ENCODE results near the gene CACNA2D2. TPM values are rescaled to one million over a fixed set of nuclear protein-coding genes. Genes with fewer than 3 reads are reported as not detected.
A peak's percentile ranks its signal among the peaks of the same experiment; 100 is the strongest.

Gene CACNA2D2
- total and polyA plus RNA-seq, 2 of the 8 experiments (the other 6 are each of a cell fraction or from before 2014, with no cell fraction given) = 14.1 to 25.0 TPM

GRCh38 chr3:50318163-50318562 lies 185.3 kb downstream of the CACNA2D2 start:
- no peak overlapping the region for H3K9ac ChIP-seq (replicated peaks in 1 of 4; ENCODE audit: extremely low read depth in 1 of 4, low read depth in 3 of 4, low read length in 3 of 4)
- H4K8ac ChIP-seq (ENCODE audit: extremely low read depth, insufficient read depth, low read length) = 0 out of 2 replicates have a peak overlapping the region, but pooled peaks have one; percentile 7
- no peak overlapping the region for H3K4me2 ChIP-seq (ENCODE audit: insufficient read depth in 1 of 2, low read depth in 2 of 2, low read length in 2 of 2)
- H3K23ac ChIP-seq (ENCODE audit: insufficient read length) = no peak overlapping the region
- H3K4me3 ChIP-seq (ENCODE audit: extremely low read depth in 1 of 4, insufficient read depth in 2 of 4, low read depth in 3 of 4, low read length in 4 of 4) = no peak overlapping the region
- H2AK5ac ChIP-seq (ENCODE audit: low read depth, low read length) = no peak overlapping the region
- H3K36me3 ChIP-seq (ENCODE audit: control insufficient read depth in 2 of 4, insufficient read depth in 4 of 4, low read length in 3 of 4) = peaks cover 16 to 34% (median 28%) of the 10 kb centered on the region in 4 experiments
- no peak overlapping the region for H3K27ac ChIP-seq (ENCODE audit: low read depth, low read length)
- H4K20me1 ChIP-seq (replicated peaks in 1 of 2; ENCODE audit: control insufficient read depth in 1 of 2, insufficient read depth in 2 of 2, low read length in 2 of 2) = peaks cover 19 to 35% of the 10 kb centered on the region in 2 experiments
- no peak overlapping the region for H4K91ac ChIP-seq (replicated peaks; ENCODE audit: insufficient read length, low read length)
- H3K23me2 ChIP-seq (ENCODE audit: low read depth, low read length) = peaks cover 17% of the 10 kb centered on the region
- no peak overlapping the region for H2AFZ ChIP-seq (ENCODE audit: low read length)
- no peak overlapping the region for H2BK20ac ChIP-seq (ENCODE audit: low read length)
- H3K4me1 ChIP-seq (replicated peaks in 1 of 4; ENCODE audit: control insufficient read depth in 3 of 4, insufficient read depth in 4 of 4, low read length in 3 of 4) = peaks cover 0 to 22% (median 16%) of the 10 kb centered on the region in 4 experiments; a peak in 6 of 7 replicates
- H3K4ac ChIP-seq (replicated peaks; ENCODE audit: insufficient read length, low read depth, low read length) = no peak overlapping the region
- H2BK120ac ChIP-seq (replicated peaks; ENCODE audit: low read depth, low read length) = no peak overlapping the region
- H3K14ac ChIP-seq (ENCODE audit: insufficient read length) = no peak overlapping the region
- 95% methylated on average over 11 of the region's 11 CpGs; no CpG with 5 or more reads in 1 of the 2 experiments for WGBS, 2 experiments (ENCODE audit: extremely low coverage in 1 of 2, insufficient coverage in 1 of 2, insufficient read length in 1 of 2, insufficient replicate concordance in 2 of 2, low coverage in 1 of 2, low lambda C conversion rate in 2 of 2, missing lambda C conversion rate in 1 of 2)
- H2BK12ac ChIP-seq (ENCODE audit: low read depth, low read length) = no peak overlapping the region
- H3K18ac ChIP-seq (ENCODE audit: extremely low read depth, low read length) = no peak overlapping the region
- H3K27me3 ChIP-seq (replicated peaks in 1 of 4; ENCODE audit: control insufficient read depth in 3 of 4, extremely low read depth in 1 of 4, insufficient read depth in 3 of 4, low read length in 3 of 4) = no peaks in the 10 kb centered on the region
- FAIRE-seq = no peak
- H3K56ac ChIP-seq (replicated peaks; ENCODE audit: insufficient read length, low read depth, low read length) = no peak overlapping the region
- ChIA-PET CTCF (ENCODE audit: partially characterized antibody) (interaction anchor here (0.6 to 3.9 kb wide), 8 partner anchors 10 to 139 kb away, joined by 3 to 17 read pairs (median 4); partner anchors contain the start of genes HYAL1 and TUSC2), POLR2A (ENCODE audit: partially characterized antibody) (interaction anchor here (0.7 to 12.6 kb wide), 6 partner anchors 12 to 34 kb away, joined by 3 to 149 read pairs (median 6); partner anchors contain the start of genes HYAL1, HYAL3, IFRD2 and NAA80)
- H4K5ac ChIP-seq (ENCODE audit: insufficient read length, low read depth, low read length) = no peak overlapping the region
- peaks cover 0 to 25% of the 10 kb centered on the region in 2 experiments; a peak in 3 of 4 replicates for H3K79me2 ChIP-seq (ENCODE audit: control insufficient read depth in 1 of 2, insufficient read depth in 2 of 2, low read length in 2 of 2)
- no peaks in the 10 kb centered on the region; a peak in 1 of 4 replicates for H3K9me3 ChIP-seq (ENCODE audit: insufficient read depth in 2 of 2, low read depth in 1 of 2, low read length in 1 of 2)
- H3K79me1 ChIP-seq (ENCODE audit: low read depth, low read length) = peaks cover 20% of the 10 kb centered on the region
- no peak for DNase-seq (ENCODE audit: low read depth in 1 of 2, low spot score in 2 of 2)
- 0 out of 2 replicates have a peak overlapping the region, but pooled peaks have one; percentile 10 for H2BK15ac ChIP-seq (ENCODE audit: low read length)
- no peak overlapping the region for H2BK5ac ChIP-seq (ENCODE audit: low read depth, low read length)
- TF ChIP-seq SP4 (IDR thresholded peaks at IDR 0.05; ENCODE audit: low read length) (no peak), SIX5 (IDR thresholded peaks at IDR 0.05; ENCODE audit: low read depth, low read length) (no peak), POLR2AphosphoS5 (IDR thresholded peaks at IDR 0.05; ENCODE audit: low read depth, low read length) (no peak), SIN3A (conservative IDR thresholded peaks at IDR 0.05 in 1 of 2, IDR thresholded peaks at IDR 0.05 in 1 of 2; ENCODE audit: low read depth in 1 of 2, low read length in 2 of 2) (no peak)

All from H1 (cell line).